Heart right ventricle (tissue), 16 donors: ENCODE measurements around the gene TNFRSF21. TPM values are rescaled to one million over a fixed set of nuclear protein-coding genes. Genes with fewer than 3 reads are reported as not detected.
"Not testable (repeated sequence)": the region's sequence is repeated elsewhere in the genome, so short reads cannot be mapped to it uniquely, and the experiment has no call there.

Source experiments
- ATAC-seq, 8 donors: fragments of 200-7000 bp; cut with Tn5 transposase; one replicate each; pipeline ENCODE4 v1.9.1; 2020; ENCODE audit warnings: mild to moderate bottlenecking in 8 of 8, moderate library complexity in 8 of 8, moderate number of reproducible peaks in 1 of 8
- DNase-seq, 2 donors: peaks; one replicate each; pipeline ENCODE4 v3.0.0-alpha.2; 2020
- H3K27ac ChIP-seq, 10 donors: fragments of 200-600 bp; sonication (generic) in 2 of 10; one replicate each; pipeline versions ENCODE4 v1.5.0 to v1.8.0; 2020 to 2022; ENCODE audit warnings: mild to moderate bottlenecking in 3 of 10
- H3K27me3 ChIP-seq, 7 donors: fragments of 200-600 bp; one replicate each; pipeline ENCODE4 v1.8.0; 2021 to 2022; ENCODE audit warnings: mild to moderate bottlenecking in 2 of 7
- H3K36me3 ChIP-seq, 9 donors: fragments of 200-600 bp; sonication (generic) in 1 of 9; one replicate each; pipeline versions ENCODE4 v1.5.0 to v1.8.0; 2020 to 2022; ENCODE audit warnings: mild to moderate bottlenecking in 2 of 9
- H3K4me1 ChIP-seq, 9 donors: fragments of 200-600 bp; sonication (generic) in 1 of 9; one replicate each; pipeline versions ENCODE4 v1.5.0 to v1.8.0; 2020 to 2022; ENCODE audit warnings: mild to moderate bottlenecking in 4 of 9
- H3K4me3 ChIP-seq, 10 donors: fragments of 200-600 bp; sonication (generic) in 2 of 10; one replicate each; pipeline versions ENCODE4 v1.5.0 to v1.8.0; 2020 to 2022; ENCODE audit warnings: mild to moderate bottlenecking in 7 of 10, moderate library complexity in 2 of 10
- H3K9me3 ChIP-seq, 11 donors: fragments of 200-600 bp in 10 of 11; sonication (generic) in 2 of 11; one replicate each; pipeline versions ENCODE4 v1.5.0 to v1.8.0; 2013 to 2022; ENCODE audit warnings: mild to moderate bottlenecking in 2 of 11, control low read depth in 1 of 11, moderate library complexity in 1 of 11
- CTCF ChIP-seq, 9 donors: fragments of 200-600 bp; sonication (generic) in 2 of 9; IDR thresholded peaks; one replicate each; pipeline versions ENCODE4 v1.5.0 to v1.8.0; 2021 to 2022; ENCODE audit warnings: antibody characterized with exemption in 9 of 9, mild to moderate bottlenecking in 5 of 9, moderate library complexity in 1 of 9
- WGBS, 2 donors: extraction: QIAGEN DNeasy Blood & Tissue Kit; methylation state at CpG; one replicate each; pipeline ENCODE4 v1.1.7; 2013; ENCODE audit warnings: inconsistent platforms in 1 of 2; 5-methylcytosine and 5-hydroxymethylcytosine counted together
- intact Hi-C, 10 donors: fragments of 100-400 bp; cut with DNase I; formaldehyde crosslinking; loops; one replicate each; pipeline versions ENCODE4 v1.11.1 to v1.14.2; 2022
- polyA plus RNA-seq, 2 donors: library from polyadenylated mRNA; stranded (reverse); fragments of 200-250 nt; gene quantifications; one replicate each; pipeline ENCODE4 v1.2.3, GENCODE V29; 2013
- total RNA-seq, 10 donors: library from RNA; stranded (reverse); fragmentation: NEBNext Ultra II Directional in 3 of 10; extraction: Animal tissue kit (Norgen Biotek cat#: 25700) in 3 of 10; gene quantifications; one replicate each; pipeline versions ENCODE4 v1.2.1 to v1.2.4, GENCODE V29; 2021 to 2023
- donor health status: Arrhythmogenic right ventricular cardiomyopathy.
- donor health status: ischemic (EF 13 %, LVEDD 7.1; RV severe dilation, severe dysfunction).
- donor health status: healthy with polysubstance abuse.
- donor health status: DM: no; HTN: yes; CAD: no.
- donor health status: DM: no; HTN: no; CAD: no.
- donor health status: ischemic (EF 25% LVEDD 6.9; RV normal size, moderate dysfunction).
- donor health status: ischemic (EF 25% LVEDD 5.7; RV mildly dilated, moderate dysfunction).
- donor health status: healthy.
- donor health status: DM: yes; HTN: yes; CAD: no.
- donor health status: Ischemic cardiomyopathy.
- donor health status: ischemic (EF 35%, LVEDD 5.7; RV mildly dilated, moderate dysfunction).
- donor health status: nonischemic (EF 11% LVEDD 7.7; RV severe dilation, severe dysfunction).
- donor health status: DM: yes; HTN: yes; CAD: no.
- donor health status: PGD.
- donor health status: ischemic (EF 29% LVEDD 5.4; RV normal size, mild dysfunction).
- donor health status: nonischemic (EF 23%, LVEDD 6.1; RV moderate dilation, normal function).

TNFRSF21 gene
- total and polyA plus RNA-seq, 12 donors: 3.8 to 12.8 (median 6.0) TPM

DNA sequence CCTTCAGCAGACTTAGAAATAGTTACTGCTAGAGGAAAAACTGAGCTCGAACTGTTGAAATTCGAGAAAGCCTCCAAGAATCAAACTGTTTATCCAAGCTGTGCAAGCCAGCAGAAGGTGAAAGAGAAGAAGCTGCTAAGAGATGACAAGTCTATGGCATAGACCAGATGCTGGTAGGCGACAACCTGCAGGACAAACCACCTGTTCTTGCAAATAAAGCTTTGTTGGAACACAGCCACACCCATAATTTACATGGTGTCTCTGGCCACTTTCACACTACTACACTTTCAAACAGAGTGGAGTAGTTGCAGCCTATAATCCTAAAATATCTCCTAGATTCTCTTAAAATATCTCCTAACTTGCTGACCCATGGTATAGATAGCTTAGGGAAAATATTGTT is 33.3 kb downstream of the TNFRSF21 start:
- Histone ChIP-seq H3K27me3 (no peaks in the 10 kb centered on the region), H3K27ac (no peak overlapping the region), H3K4me1 (peaks cover 0 to 7% (median 0%) of the 10 kb centered on the region in 9 donors), H3K4me3 (no peak overlapping the region), H3K36me3 (peaks cover 0 to 6% (median 0%) of the 10 kb centered on the region in 9 donors), H3K9me3 (peaks cover 0 to 6% (median 0%) of the 10 kb centered on the region in 11 donors)
- WGBS, 2 donors: 89 to 93% methylated on average over 3 of the region's 3 CpGs
- DNase-seq: no peak
- TF ChIP-seq CTCF (IDR thresholded peaks at IDR 0.05): no peak
- intact Hi-C loops: no loop called here
- no peak for ATAC-seq

DNA sequence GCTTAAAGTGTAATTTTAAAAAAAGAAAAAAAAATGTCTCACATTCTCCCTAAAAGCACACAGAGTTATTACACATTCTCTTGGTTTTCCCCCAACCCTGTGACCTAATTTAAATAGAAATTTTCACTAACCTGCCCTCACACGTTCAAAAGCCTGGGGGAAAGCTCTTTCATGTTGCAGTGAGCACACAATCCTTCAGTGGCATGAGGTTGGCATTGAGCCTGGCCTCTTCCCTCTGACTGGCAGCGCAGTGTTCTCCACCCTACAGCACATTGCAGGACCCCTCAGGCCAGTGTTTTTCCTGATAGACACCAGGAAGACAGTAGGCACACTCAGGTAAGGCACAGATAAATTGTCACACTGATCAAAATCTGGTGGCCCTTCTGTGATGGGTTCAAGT is 34.1 kb downstream of the TNFRSF21 start:
- Histone ChIP-seq H3K4me3 (no peak overlapping the region), H3K36me3 (peaks cover 0 to 6% (median 0%) of the 10 kb centered on the region in 9 donors), H3K9me3 (peaks cover 0 to 6% (median 0%) of the 10 kb centered on the region in 11 donors), H3K27ac (no peak overlapping the region), H3K4me1 (peaks cover 0 to 7% (median 0%) of the 10 kb centered on the region in 9 donors), H3K27me3 (no peaks in the 10 kb centered on the region)
- DNase-seq: no peak
- ATAC-seq: no peak
- no peak for TF ChIP-seq CTCF (IDR thresholded peaks at IDR 0.05)
- WGBS, 2 donors: 88 to 96% methylated on average over 2 of the region's 2 CpGs
- intact Hi-C loops: no loop called here

- DNase-seq, H3K27ac ChIP-seq, ATAC-seq, H3K36me3 ChIP-seq, H3K4me3 ChIP-seq, intact Hi-C loops, H3K4me1 ChIP-seq, H3K27me3 ChIP-seq, H3K9me3 ChIP-seq: not testable (repeated sequence)
- 97 to 99% methylated on average over 5 of the region's 5 CpGs for WGBS, 2 donors
These were observed 34.6 kb downstream of the TNFRSF21 start for GRCh38 chr6:47275132-47275531.

DNA sequence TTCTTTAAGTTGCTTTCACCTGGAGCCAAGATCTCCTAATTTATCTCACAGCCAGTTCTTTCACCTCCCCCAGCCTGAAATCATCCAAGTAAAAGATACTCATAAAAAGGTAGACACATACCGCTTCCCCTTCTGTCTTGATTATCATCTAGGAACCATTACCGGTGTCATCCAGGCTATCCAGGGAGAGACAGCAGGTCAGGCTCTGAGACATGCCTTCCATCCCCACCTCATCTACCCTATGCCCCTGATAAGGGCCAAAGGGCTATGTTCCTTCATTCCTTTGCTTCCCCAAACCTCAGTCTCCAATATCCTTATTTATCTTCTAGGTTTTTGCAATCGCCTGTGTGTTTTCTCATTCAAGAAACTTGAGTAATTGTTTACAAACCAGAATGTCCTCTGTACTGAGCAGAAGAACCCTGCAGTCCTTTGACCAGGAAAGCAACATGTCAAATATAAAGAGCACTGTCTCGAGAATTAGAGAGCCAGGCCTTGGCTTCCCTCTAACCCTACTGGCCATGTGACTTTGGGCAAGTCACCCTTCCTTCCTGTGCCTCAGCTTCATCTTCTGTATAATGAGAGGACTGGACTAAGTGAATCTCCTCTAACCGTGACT is 41.0 kb downstream of the TNFRSF21 start:
- intact Hi-C loops: no loop called here
- no peak overlapping the region for H3K4me3 ChIP-seq
- no peak for DNase-seq
- no peaks in the 10 kb centered on the region for H3K9me3 ChIP-seq
- ATAC-seq: no peak
- no peak for TF ChIP-seq CTCF (IDR thresholded peaks at IDR 0.05)
- H3K4me1 ChIP-seq: peaks cover 0 to 14% (median 8%) of the 10 kb centered on the region in 9 donors
- H3K27me3 ChIP-seq: no peaks in the 10 kb centered on the region
- no peaks in the 10 kb centered on the region for H3K36me3 ChIP-seq
- H3K27ac ChIP-seq: no peak overlapping the region
- WGBS, 2 donors: 90% methylated on average over 5 of the region's 5 CpGs

DNA sequence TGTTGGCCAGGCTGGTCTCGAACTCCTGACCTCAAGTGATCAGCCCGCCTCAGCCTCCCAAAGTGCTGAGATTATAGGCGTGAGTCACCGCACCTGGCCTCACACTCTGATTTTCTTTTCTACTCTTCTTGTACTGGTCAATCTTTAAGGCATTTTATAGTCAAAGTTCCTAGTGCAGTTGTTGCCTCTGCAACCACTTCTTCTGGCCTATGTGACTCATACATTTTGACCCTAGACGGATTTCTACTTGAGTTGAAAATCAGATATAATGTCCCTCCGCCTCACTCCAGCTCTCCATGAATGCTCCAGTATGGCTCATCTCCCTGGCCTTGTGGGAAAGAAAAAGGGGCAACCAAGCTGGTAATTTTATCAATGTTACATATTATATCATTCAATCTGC is 42.4 kb downstream of the TNFRSF21 start:
- no peak for DNase-seq
- Histone ChIP-seq H3K27ac (no peak overlapping the region), H3K4me3 (no peak overlapping the region), H3K4me1 (peaks cover 0 to 14% (median 8%) of the 10 kb centered on the region in 9 donors), H3K27me3 (no peaks in the 10 kb centered on the region), H3K9me3 (no peaks in the 10 kb centered on the region), H3K36me3 (no peaks in the 10 kb centered on the region)
- WGBS, 2 donors: 89 to 99% methylated on average over 6 of the region's 6 CpGs
- no peak for ATAC-seq
- intact Hi-C loops: no loop called here
- TF ChIP-seq CTCF (IDR thresholded peaks at IDR 0.05): no peak
